Neural progenitor cell (in vitro differentiated cells): ENCODE results near the gene ZNF280C.

ENCODE experiments used
- EZH2 ChIP-seq: fragments of 200-600 bp; sonication (generic); IDR thresholded peaks from 2 replicates; pipeline ENCODE4 v1.6.1; 2017; ENCODE audit warnings: antibody characterized with exemption, mild to moderate bottlenecking, moderate library complexity
- EZH2phosphoT487 ChIP-seq: fragments of 200-600 bp; sonication (generic); IDR thresholded peaks from 2 replicates; pipeline ENCODE4 v1.6.1; 2017; ENCODE audit warnings: antibody characterized with exemption
- TF ChIP-seq, protein P1 (sequence below): fragments of 200-600 bp; sonication (generic); IDR thresholded peaks from 2 replicates; pipeline ENCODE4 v1.5.1; 2017; ENCODE audit warnings: antibody characterized with exemption, mild to moderate bottlenecking

DNA sequence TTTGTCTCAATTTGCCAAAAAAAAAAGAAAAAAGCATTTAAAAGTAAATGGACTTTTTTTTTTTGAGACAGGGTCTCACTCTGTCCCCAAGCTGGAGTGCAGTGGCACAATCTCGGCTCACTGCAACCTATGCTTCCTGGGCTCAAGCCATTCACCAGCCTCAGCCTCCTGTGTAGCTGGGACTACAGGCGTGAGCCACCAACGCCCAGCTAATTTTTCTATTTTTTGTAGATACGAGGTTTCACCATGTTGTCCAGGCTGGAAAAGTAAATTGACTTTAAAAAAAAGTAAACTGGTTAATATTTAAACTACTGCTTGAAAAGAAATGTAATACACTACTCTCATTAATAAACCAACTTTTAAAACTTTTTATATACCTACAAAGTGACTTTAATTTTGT lies 108.9 kb downstream of the ZNF280C start:
- no peak for TF ChIP-seq EZH2phosphoT487
- TF ChIP-seq, protein P1, sequence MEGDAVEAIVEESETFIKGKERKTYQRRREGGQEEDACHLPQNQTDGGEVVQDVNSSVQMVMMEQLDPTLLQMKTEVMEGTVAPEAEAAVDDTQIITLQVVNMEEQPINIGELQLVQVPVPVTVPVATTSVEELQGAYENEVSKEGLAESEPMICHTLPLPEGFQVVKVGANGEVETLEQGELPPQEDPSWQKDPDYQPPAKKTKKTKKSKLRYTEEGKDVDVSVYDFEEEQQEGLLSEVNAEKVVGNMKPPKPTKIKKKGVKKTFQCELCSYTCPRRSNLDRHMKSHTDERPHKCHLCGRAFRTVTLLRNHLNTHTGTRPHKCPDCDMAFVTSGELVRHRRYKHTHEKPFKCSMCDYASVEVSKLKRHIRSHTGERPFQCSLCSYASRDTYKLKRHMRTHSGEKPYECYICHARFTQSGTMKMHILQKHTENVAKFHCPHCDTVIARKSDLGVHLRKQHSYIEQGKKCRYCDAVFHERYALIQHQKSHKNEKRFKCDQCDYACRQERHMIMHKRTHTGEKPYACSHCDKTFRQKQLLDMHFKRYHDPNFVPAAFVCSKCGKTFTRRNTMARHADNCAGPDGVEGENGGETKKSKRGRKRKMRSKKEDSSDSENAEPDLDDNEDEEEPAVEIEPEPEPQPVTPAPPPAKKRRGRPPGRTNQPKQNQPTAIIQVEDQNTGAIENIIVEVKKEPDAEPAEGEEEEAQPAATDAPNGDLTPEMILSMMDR, result no peak
- TF ChIP-seq EZH2, result no peak
